H1 (cell line): Measurements from ENCODE around the gene CAMTA1. TPM values are rescaled to one million over a fixed set of nuclear protein-coding genes. Genes with fewer than 3 reads are reported as not detected.

Source experiments
- CTCF ChIA-PET: fragments of 300-600 bp; sonication (Branson Sonifier 250); formaldehyde crosslinking; loops from one replicate; lab custom pipeline; 2021; ENCODE audit not compliant: partially characterized antibody; lab: Charles Lee
- POLR2A ChIA-PET: fragments of 300-600 bp; sonication (Branson Sonifier 250); formaldehyde crosslinking; loops from one replicate; lab custom pipeline; 2021; ENCODE audit warnings: inconsistent platforms; ENCODE audit not compliant: partially characterized antibody; lab: Charles Lee
- DNase-seq, 2 experiments: peaks; one replicate each; pipeline versions ENCODE4 v3.0.0 to v3.0.0-alpha.2; 2010 to 2022; ENCODE audit warnings: low spot score in 2 of 2, low read depth in 1 of 2, mixed read lengths in 1 of 2
- FAIRE-seq: peaks from 2 replicates; lab custom pipeline; 2011; peaks lifted over from hg19 to GRCh38; lab: Jason Lieb, UNC
- H2AFZ ChIP-seq: 2 replicates; pipeline ENCODE4 v1.8.1; 2012; ENCODE audit warnings: low read length, inconsistent platforms
- H2AK5ac ChIP-seq: 2 replicates; pipeline ENCODE4 v1.6.1; 2013; ENCODE audit warnings: low read depth, low read length
- H2BK120ac ChIP-seq: replicated peaks from 2 replicates; pipeline ENCODE3; 2013; ENCODE audit warnings: low read depth, low read length, inconsistent platforms
- H2BK12ac ChIP-seq: 2 replicates; pipeline ENCODE4 v1.6.1; 2013; ENCODE audit warnings: low read depth, low read length
- H2BK15ac ChIP-seq: 2 replicates; pipeline ENCODE4 v1.6.1; 2013; ENCODE audit warnings: low read length
- H2BK20ac ChIP-seq: 2 replicates; pipeline ENCODE4 v1.6.1; 2013; ENCODE audit warnings: low read length
- H2BK5ac ChIP-seq: 2 replicates; pipeline ENCODE4 v1.6.1; 2013; ENCODE audit warnings: low read depth, low read length
- H3K14ac ChIP-seq: 2 replicates; pipeline ENCODE4 v1.6.1; 2013; ENCODE audit warnings: inconsistent platforms; ENCODE audit not compliant: insufficient read length
- H3K18ac ChIP-seq: 2 replicates; pipeline ENCODE4 v1.6.1; 2013; ENCODE audit warnings: low read length; ENCODE audit errors: extremely low read depth
- H3K23ac ChIP-seq: 2 replicates; pipeline ENCODE4 v1.6.1; 2013; ENCODE audit warnings: inconsistent platforms; ENCODE audit not compliant: insufficient read length
- H3K23me2 ChIP-seq: 2 replicates; pipeline ENCODE4 v1.6.1; 2013; ENCODE audit warnings: low read depth, low read length
- H3K27ac ChIP-seq: 2 replicates; pipeline ENCODE4 v1.6.1; 2011; ENCODE audit warnings: low read depth, low read length, inconsistent platforms
- H3K27me3 ChIP-seq, 4 experiments: replicated peaks in 1 of 4; 1 replicate in 1 of 4; 2 replicates in 3 of 4; pipeline versions ENCODE4 v1.6.1 to v1.8.1; 2011 to 2013; ENCODE audit warnings: low read length in 3 of 4, mild to moderate bottlenecking in 3 of 4, inconsistent platforms in 2 of 4, mixed read lengths in 2 of 4, moderate library complexity in 1 of 4; ENCODE audit not compliant: control insufficient read depth in 3 of 4, insufficient read depth in 3 of 4; ENCODE audit errors: extremely low read depth in 1 of 4
- H3K36me3 ChIP-seq, 4 experiments: 2 replicates each; pipeline versions ENCODE4 v1.6.1 to v1.8.1; 2011 to 2013; ENCODE audit warnings: mild to moderate bottlenecking in 4 of 4, low read length in 3 of 4, moderate library complexity in 2 of 4, control low read depth in 1 of 4, inconsistent platforms in 1 of 4; ENCODE audit not compliant: insufficient read depth in 4 of 4, control insufficient read depth in 2 of 4
- H3K4ac ChIP-seq: replicated peaks from 2 replicates; pipeline ENCODE3; 2013; ENCODE audit warnings: low read length, low read depth, mixed read lengths, inconsistent platforms; ENCODE audit not compliant: insufficient read length
- H3K4me1 ChIP-seq, 4 experiments: replicated peaks in 1 of 4; 1 replicate in 1 of 4; 2 replicates in 3 of 4; pipeline versions ENCODE4 v1.6.1 to v1.8.1; 2011 to 2013; ENCODE audit warnings: low read length in 3 of 4, inconsistent platforms in 2 of 4, mixed read lengths in 1 of 4; ENCODE audit not compliant: insufficient read depth in 4 of 4, control insufficient read depth in 3 of 4
- H3K4me2 ChIP-seq, 2 experiments: 2 replicates each; pipeline versions ENCODE4 v1.6.1 to v1.8.1; 2011 to 2013; ENCODE audit warnings: low read depth in 2 of 2, low read length in 2 of 2, control low read depth in 1 of 2, inconsistent platforms in 1 of 2, mild to moderate bottlenecking in 1 of 2; ENCODE audit not compliant: insufficient read depth in 1 of 2
- H3K4me3 ChIP-seq, 4 experiments: fragments of 200-600, 300-600 bp in 1 of 4; sonication (generic), shearing (Covaris generic), sonication (Bioruptor Twin) in 1 of 4; 2 replicates each; pipeline versions ENCODE4 v1.5.1 to v1.8.1; 2011 to 2016; ENCODE audit warnings: low read length in 4 of 4, low read depth in 3 of 4, control low read depth in 2 of 4, inconsistent platforms in 2 of 4, mild to moderate bottlenecking in 2 of 4, mixed read lengths in 1 of 4, moderate library complexity in 1 of 4; ENCODE audit not compliant: insufficient read depth in 2 of 4; ENCODE audit errors: extremely low read depth in 1 of 4
- H3K56ac ChIP-seq: replicated peaks from 2 replicates; pipeline ENCODE3; 2013; ENCODE audit warnings: low read depth, mild to moderate bottlenecking, mixed read lengths, low read length, inconsistent platforms; ENCODE audit not compliant: insufficient read length
- H3K79me1 ChIP-seq: 2 replicates; pipeline ENCODE4 v1.6.1; 2013; ENCODE audit warnings: low read depth, low read length, control low read depth
- H3K79me2 ChIP-seq, 2 experiments: 2 replicates each; pipeline versions ENCODE4 v1.6.1 to v1.8.1; 2012 to 2013; ENCODE audit warnings: low read length in 2 of 2, mild to moderate bottlenecking in 2 of 2, inconsistent platforms in 1 of 2; ENCODE audit not compliant: insufficient read depth in 2 of 2, control insufficient read depth in 1 of 2
- H3K9ac ChIP-seq, 4 experiments: replicated peaks in 1 of 4; 1 replicate in 1 of 4; 2 replicates in 3 of 4; pipeline versions ENCODE4 v1.6.1 to v1.8.1; 2011 to 2013; ENCODE audit warnings: low read depth in 3 of 4, low read length in 3 of 4, control low read depth in 2 of 4, mild to moderate bottlenecking in 2 of 4, moderate library complexity in 2 of 4, inconsistent platforms in 1 of 4; ENCODE audit errors: extremely low read depth in 1 of 4
- H3K9me3 ChIP-seq, 2 experiments: 2 replicates each; pipeline versions ENCODE4 v1.6.1 to v1.8.1; 2012 to 2013; ENCODE audit warnings: mild to moderate bottlenecking in 2 of 2, moderate library complexity in 2 of 2, control low read depth in 1 of 2, inconsistent platforms in 1 of 2, low read depth in 1 of 2, low read length in 1 of 2, mixed read lengths in 1 of 2; ENCODE audit not compliant: insufficient read depth in 2 of 2
- H4K20me1 ChIP-seq, 2 experiments: replicated peaks in 1 of 2; 2 replicates each; pipeline versions ENCODE3 to v1.8.1; 2011 to 2013; ENCODE audit warnings: inconsistent platforms in 2 of 2, low read length in 2 of 2, mild to moderate bottlenecking in 1 of 2; ENCODE audit not compliant: insufficient read depth in 2 of 2, control insufficient read depth in 1 of 2
- H4K5ac ChIP-seq: 2 replicates; pipeline ENCODE4 v1.6.1; 2013; ENCODE audit warnings: low read length, low read depth, mixed read lengths, inconsistent platforms; ENCODE audit not compliant: insufficient read length
- H4K8ac ChIP-seq: 2 replicates; pipeline ENCODE4 v1.8.0; 2013; ENCODE audit warnings: mild to moderate bottlenecking, moderate library complexity, low read length, inconsistent platforms; ENCODE audit not compliant: insufficient read depth; ENCODE audit errors: extremely low read depth
- H4K91ac ChIP-seq: replicated peaks from 2 replicates; pipeline ENCODE3; 2013; ENCODE audit warnings: low read length, mixed read lengths, inconsistent platforms; ENCODE audit not compliant: insufficient read length
- BCL11A ChIP-seq, 2 experiments: IDR thresholded peaks; one replicate each; pipeline ENCODE4 v1.6.1; 2011; ENCODE audit warnings: low read depth in 2 of 2, low read length in 2 of 2, mild to moderate bottlenecking in 2 of 2
- EGR1 ChIP-seq: IDR thresholded peaks from 2 replicates; pipeline ENCODE4 v1.6.1; 2011; ENCODE audit warnings: low read depth, low read length, borderline replicate concordance
- GTF2F1 ChIP-seq: IDR thresholded peaks from 2 replicates; pipeline ENCODE4 v1.6.1; 2012; ENCODE audit warnings: low read depth, low read length, improper control_type of control experiment, borderline replicate concordance
- JUND ChIP-seq: IDR thresholded peaks from 2 replicates; pipeline ENCODE4 v1.6.1; 2011; ENCODE audit warnings: mild to moderate bottlenecking, improper control_type of control experiment, low read length
- MAFK ChIP-seq: IDR thresholded peaks from 2 replicates; pipeline ENCODE4 v1.6.1; 2012; ENCODE audit warnings: low read depth, mild to moderate bottlenecking, improper control_type of control experiment, low read length
- NANOG ChIP-seq: IDR thresholded peaks from 2 replicates; pipeline ENCODE4 v1.6.1; 2011; ENCODE audit warnings: low read length, low read depth, mild to moderate bottlenecking, inconsistent platforms; ENCODE audit not compliant: insufficient read depth, poor library complexity, severe bottlenecking
- POU5F1 ChIP-seq: IDR thresholded peaks from 2 replicates; pipeline ENCODE4 v1.6.1; 2011; ENCODE audit warnings: low read depth, mild to moderate bottlenecking, low read length, moderate library complexity
- SIX5 ChIP-seq: IDR thresholded peaks from 2 replicates; pipeline ENCODE4 v1.6.1; 2011; ENCODE audit warnings: mild to moderate bottlenecking, low read depth, low read length
- SRF ChIP-seq: IDR thresholded peaks from 2 replicates; pipeline ENCODE4 v1.6.1; 2011; ENCODE audit warnings: mild to moderate bottlenecking, low read depth, low read length, moderate library complexity
- TBP ChIP-seq: IDR thresholded peaks from 2 replicates; pipeline ENCODE4 v1.6.1; 2011; ENCODE audit warnings: low read depth, low read length, improper control_type of control experiment
- WGBS, 2 experiments: shearing (Covaris generic) in 1 of 2; methylation state at CpG; one replicate each; pipeline versions ENCODE4 v1.1.6 to v1.1.7; 2013 to 2015; ENCODE audit warnings: low lambda C conversion rate in 2 of 2, mixed read lengths in 2 of 2, inconsistent platforms in 1 of 2, low coverage in 1 of 2, missing lambda C conversion rate in 1 of 2; ENCODE audit not compliant: insufficient replicate concordance in 2 of 2, insufficient coverage in 1 of 2, insufficient read length in 1 of 2; ENCODE audit errors: extremely low coverage in 1 of 2, missing lambda C conversion rate in 1 of 2; 5-methylcytosine and 5-hydroxymethylcytosine counted together
- polyA plus RNA-seq, 7 experiments: library from polyadenylated mRNA; depleted of rRNA in 3 of 7; stranded (reverse) in 5 of 7; unstranded in 2 of 7; fragments of >200 nt in 5 of 7; fragments of 200-250 nt in 2 of 7; gene quantifications; 1 replicate in 5 of 7; 2 replicates in 1 of 7; 4 replicates in 1 of 7; pipeline versions ENCODE4 v1.2.1 to v1.2.3, GENCODE V29; 2011 to 2013; ENCODE audit warnings: missing spikeins in 2 of 7, mixed read lengths in 2 of 7
- total RNA-seq: library from RNA; stranded (reverse); fragmentation: NEBNext Ultra II Directional; extraction: Animal tissue kit (Norgen Biotek cat#: 25700); gene quantifications from 2 replicates; pipeline ENCODE4 v1.2.1, GENCODE V29; 2021

The CAMTA1 gene
- total and polyA plus RNA-seq, 2 of the 8 experiments (the other 6 are each of a cell fraction or from before 2014, with no cell fraction given), result 65.0 to 119 TPM

GRCh38 chr1:7000720-7001119 lies 215.5 kb downstream of the CAMTA1 start:
- Histone ChIP-seq H3K56ac (no peak overlapping the region), H3K9me3 (no peaks in the 10 kb centered on the region), H2AFZ (no peak overlapping the region), H2BK15ac (no peak overlapping the region), H2AK5ac (no peak overlapping the region), H3K79me1 (no peaks in the 10 kb centered on the region), H4K91ac (no peak overlapping the region), H3K36me3 (no peaks in the 10 kb centered on the region), H3K4ac (no peak overlapping the region), H2BK12ac (no peak overlapping the region), H2BK20ac (no peak overlapping the region), H3K4me1 (peaks cover 2 to 6% (median 3%) of the 10 kb centered on the region in 4 experiments; a peak in 6 of 7 replicates), H3K4me3 (no peak overlapping the region), H3K23me2 (no peaks in the 10 kb centered on the region), H3K23ac (no peak overlapping the region), H4K20me1 (no peaks in the 10 kb centered on the region), H2BK5ac (no peak overlapping the region), H3K9ac (no peak overlapping the region), H4K8ac (no peak overlapping the region), H3K27me3 (no peaks in the 10 kb centered on the region), H2BK120ac (no peak overlapping the region), H3K27ac (no peak overlapping the region), H4K5ac (no peak overlapping the region), H3K14ac (no peak overlapping the region), H3K18ac (no peak overlapping the region), H3K4me2 (no peak overlapping the region), H3K79me2 (no peaks in the 10 kb centered on the region)
- 81% methylated on average over 3 of the region's 3 CpGs; no CpG with 5 or more reads in 1 of the 2 experiments for WGBS, 2 experiments
- FAIRE-seq (no peak), DNase-seq (no peak)
- ChIA-PET CTCF (interaction anchor here (1.2 to 1.7 kb wide), 3 partner anchors 11 to 207 kb away, joined by 4 to 7 read pairs (median 4); no protein-coding TSS in a partner anchor), POLR2A (interaction anchor here (1.4 kb wide), 1 partner anchor 10 kb away, joined by 4 read pairs; no protein-coding TSS in a partner anchor)
- no peak for TF ChIP-seq JUND
- TF ChIP-seq GTF2F1, result no peak
- no peak for TF ChIP-seq POU5F1
- no peak for TF ChIP-seq SIX5
- TF ChIP-seq EGR1, result no peak
- TF ChIP-seq BCL11A (IDR thresholded peaks at IDR 0.05; ENCODE audit: low read depth in 2 of 2, low read length in 2 of 2), result no peak
- TF ChIP-seq NANOG, result no peak
- no peak for TF ChIP-seq TBP
- no peak for TF ChIP-seq MAFK
- TF ChIP-seq SRF, result no peak
